ENCODE measurements around the gene CPA1. TPM values are rescaled to one million over a fixed set of nuclear protein-coding genes. Genes with fewer than 3 reads are reported as not detected.

Gene CPA1
- total RNA-seq, 1 experiment from 2014 or later = 7.9 TPM

GRCh38 chr7:130384371-130384801 is 4.1 kb downstream of the CPA1 start (continued):
- TF ChIP-seq ATF1 (CRISPR knock-in tag; IDR thresholded peaks at IDR 0.05) (no peak), CDX4 (CRISPR knock-in tag; IDR thresholded peaks at IDR 0.05; ENCODE audit: borderline replicate concordance) (no peak)

- Mint-ChIP-seq H3K36me3 (peaks cover 5% of the 10 kb centered on the region), H3K27ac (no peak overlapping the region), H3K27me3 (ENCODE audit: low read depth) (peaks cover 8% of the 10 kb centered on the region), H3K4me1 (peaks cover 6% of the 10 kb centered on the region), H3K9me3 (peaks cover 12% of the 10 kb centered on the region), H3K4me3 (no peak overlapping the region)
- CTCF ChIA-PET = no interaction called here
- ATAC-seq (no peak), DNase-seq (ENCODE audit: low spot score) (no peak)
- TF ChIP-seq GTF2I (CRISPR knock-in tag; conservative IDR thresholded peaks at IDR 0.05) (no peak), ZNF263 (CRISPR knock-in tag; IDR thresholded peaks at IDR 0.05; ENCODE audit: low read depth) (no peak), JAZF1 (CRISPR knock-in tag; IDR thresholded peaks at IDR 0.05) (no peak), USF2 (CRISPR knock-in tag; IDR thresholded peaks at IDR 0.05) (no peak), NR1H2 (CRISPR knock-in tag; IDR thresholded peaks at IDR 0.05) (no peak), ZBTB43 (CRISPR knock-in tag; IDR thresholded peaks at IDR 0.05) (no peak), TP53 (CRISPR knock-in tag; IDR thresholded peaks at IDR 0.05) (no peak), MYBL2 (CRISPR knock-in tag; IDR thresholded peaks at IDR 0.05) (no peak)
- POLR2A ChIA-PET = no interaction called here
Observed at GRCh38 chr7:130384841-130385599, 4.7 kb downstream of the CPA1 start.

- ChIA-PET POLR2A (no interaction called here), CTCF (no interaction called here)
- peaks cover 6% of the 10 kb centered on the region for H3K27me3 Mint-ChIP-seq (ENCODE audit: low read depth)
- no peak overlapping the region for H3K27ac Mint-ChIP-seq
- H3K9me3 Mint-ChIP-seq = peaks cover 12% of the 10 kb centered on the region
- peaks cover 5% of the 10 kb centered on the region for H3K36me3 Mint-ChIP-seq
- no peak for ATAC-seq
- peaks cover 3% of the 10 kb centered on the region for H3K4me1 Mint-ChIP-seq
- no peak overlapping the region for H3K4me3 Mint-ChIP-seq
- DNase-seq (ENCODE audit: low spot score) = no peak
- TF ChIP-seq GTF2I (CRISPR knock-in tag; conservative IDR thresholded peaks at IDR 0.05) (no peak), ZNF512 (CRISPR knock-in tag; IDR thresholded peaks at IDR 0.05; ENCODE audit: borderline replicate concordance) (no peak), E2F1 (CRISPR knock-in tag; IDR thresholded peaks at IDR 0.05) (no peak), NFATC4 (CRISPR knock-in tag; IDR thresholded peaks at IDR 0.05) (no peak), CDX4 (CRISPR knock-in tag; IDR thresholded peaks at IDR 0.05; ENCODE audit: borderline replicate concordance) (no peak), MYBL2 (CRISPR knock-in tag; IDR thresholded peaks at IDR 0.05) (no peak), FOXK1 (CRISPR knock-in tag; IDR thresholded peaks at IDR 0.05) (no peak), ATF2 (CRISPR knock-in tag; IDR thresholded peaks at IDR 0.05; ENCODE audit: borderline replicate concordance, low read depth) (no peak), ATF6 (CRISPR knock-in tag; IDR thresholded peaks at IDR 0.05) (no peak), ATF1 (CRISPR knock-in tag; IDR thresholded peaks at IDR 0.05) (no peak), ZNF416 (CRISPR knock-in tag; IDR thresholded peaks at IDR 0.05) (no peak)
Observed at GRCh38 chr7:130385600-130386066, 5.3 kb downstream of the CPA1 start.

Measured in WTC11 (cell line).